CD8-positive, alpha-beta memory T cell (primary cell): ENCODE results near the gene STPG4. TPM values are rescaled to one million over a fixed set of nuclear protein-coding genes. Genes with fewer than 3 reads are reported as not detected.

Source experiments
- CTCF ChIA-PET: fragments of 350-600 bp; sonication (Branson Sonifier 250); formaldehyde crosslinking; loops from one replicate; lab custom pipeline; 2021; ENCODE audit warnings: antibody characterized with exemption; lab: Charles Lee
- POLR2A ChIA-PET: fragments of 350-600 bp; sonication (Branson Sonifier 250); formaldehyde crosslinking; loops from one replicate; lab custom pipeline; 2021; ENCODE audit warnings: antibody characterized with exemption; lab: Charles Lee
- DNase-seq, 5 donors: peaks; one replicate each; pipeline versions ENCODE4 v3.0.0 to v3.0.0-alpha.2; 2020 to 2022; ENCODE audit warnings: mixed read lengths in 1 of 5
- H3K27ac ChIP-seq: one replicate; pipeline ENCODE4 v1.7.0; 2013; ENCODE audit warnings: low read depth, mild to moderate bottlenecking, low read length, moderate library complexity
- H3K27me3 ChIP-seq: 2 replicates; pipeline ENCODE4 v1.7.0; 2013; ENCODE audit warnings: low read length, mild to moderate bottlenecking; ENCODE audit not compliant: insufficient read depth, poor library complexity, severe bottlenecking
- H3K36me3 ChIP-seq: 2 replicates; pipeline ENCODE4 v1.7.0; 2013; ENCODE audit warnings: mild to moderate bottlenecking, low read length, moderate library complexity; ENCODE audit not compliant: insufficient read depth
- H3K4me1 ChIP-seq: 2 replicates; pipeline ENCODE4 v1.7.0; 2013; ENCODE audit warnings: mild to moderate bottlenecking, low read length, moderate library complexity; ENCODE audit not compliant: insufficient read depth
- H3K4me3 ChIP-seq: 2 replicates; pipeline ENCODE4 v1.7.0; 2013; ENCODE audit warnings: mild to moderate bottlenecking, low read length
- H3K9me3 ChIP-seq: 2 replicates; pipeline ENCODE4 v1.7.0; 2013; ENCODE audit warnings: mild to moderate bottlenecking, low read length
- H3K27ac Mint-ChIP-seq, 8 donors: one replicate each; pipeline ENCODE4 v1.8.0; 2020 to 2021; ENCODE audit warnings: mixed read lengths in 8 of 8, mild to moderate bottlenecking in 6 of 8, inconsistent platforms in 3 of 8, moderate library complexity in 3 of 8
- H3K27me3 Mint-ChIP-seq, 2 donors: one replicate each; pipeline ENCODE4 v1.8.0; 2020 to 2021; ENCODE audit warnings: mixed read lengths in 2 of 2, mild to moderate bottlenecking in 1 of 2, moderate library complexity in 1 of 2
- H3K36me3 Mint-ChIP-seq, 3 donors: one replicate each; pipeline ENCODE4 v1.8.0; 2020 to 2021; ENCODE audit warnings: mixed read lengths in 3 of 3, inconsistent platforms in 1 of 3, mild to moderate bottlenecking in 1 of 3
- H3K4me1 Mint-ChIP-seq, 3 donors: one replicate each; pipeline ENCODE4 v1.8.0; 2020 to 2021; ENCODE audit warnings: mixed read lengths in 3 of 3, inconsistent platforms in 1 of 3, mild to moderate bottlenecking in 1 of 3
- H3K4me3 Mint-ChIP-seq, 7 donors: one replicate each; pipeline ENCODE4 v1.8.0; 2020 to 2021; ENCODE audit warnings: mixed read lengths in 7 of 7, mild to moderate bottlenecking in 6 of 7, moderate library complexity in 4 of 7, inconsistent platforms in 2 of 7
- H3K9me3 Mint-ChIP-seq, 5 donors: one replicate each; pipeline ENCODE4 v1.8.0; 2020 to 2022; ENCODE audit warnings: mixed read lengths in 5 of 5, mild to moderate bottlenecking in 3 of 5, moderate library complexity in 2 of 5, inconsistent platforms in 1 of 5
- polyA plus RNA-seq: library from polyadenylated mRNA; unstranded; fragments of 300-500 nt; fragmentation: Illumina TruSeq; gene quantifications from one replicate; pipeline ENCODE4 v1.2.3, GENCODE V29; 2021
- total RNA-seq, 2 experiments: library from RNA; stranded (reverse); gene quantifications; one replicate each; pipeline ENCODE4 v1.2.3, GENCODE V29; 2021

Gene STPG4
- total and polyA plus RNA-seq, 3 experiments from 2014 or later: not detected

- H3K9me3 Mint-ChIP-seq: no peaks in the 10 kb centered on the region
- no peaks in the 10 kb centered on the region for H3K4me1 Mint-ChIP-seq
- no peak for DNase-seq
- peaks cover 0 to 8% of the 10 kb centered on the region in 2 donors for H3K27me3 Mint-ChIP-seq
- H3K9me3 ChIP-seq: no peaks in the 10 kb centered on the region
- ChIA-PET POLR2A (no interaction called here), CTCF (no interaction called here)
- H3K4me3 Mint-ChIP-seq: no peak overlapping the region
- H3K27me3 ChIP-seq: no peaks in the 10 kb centered on the region
- no peaks in the 10 kb centered on the region for H3K36me3 ChIP-seq
- H3K4me3 ChIP-seq: no peak overlapping the region
- no peaks in the 10 kb centered on the region for H3K36me3 Mint-ChIP-seq
- H3K27ac ChIP-seq: no peak overlapping the region
- no peaks in the 10 kb centered on the region for H3K4me1 ChIP-seq
- H3K27ac Mint-ChIP-seq: no peak overlapping the region
Observed at GRCh38 chr2:47092465-47092864, 62.6 kb downstream of the STPG4 start.

GRCh38 chr2:47091118-47091517 lies 64.0 kb downstream of the STPG4 start:
- DNase-seq: no peak
- Mint-ChIP-seq H3K4me1 (no peaks in the 10 kb centered on the region), H3K9me3 (no peaks in the 10 kb centered on the region), H3K27me3 (peaks cover 2 to 7% of the 10 kb centered on the region in 2 donors), H3K36me3 (no peaks in the 10 kb centered on the region), H3K4me3 (no peak overlapping the region), H3K27ac (no peak overlapping the region)
- Histone ChIP-seq H3K27ac (no peak overlapping the region), H3K4me3 (no peak overlapping the region), H3K36me3 (no peaks in the 10 kb centered on the region), H3K9me3 (no peaks in the 10 kb centered on the region), H3K27me3 (no peaks in the 10 kb centered on the region), H3K4me1 (no peaks in the 10 kb centered on the region)
- POLR2A ChIA-PET: no interaction called here
- CTCF ChIA-PET: no interaction called here

GRCh38 chr2:47089083-47089464 lies 66.0 kb downstream of the STPG4 start:
- no peaks in the 10 kb centered on the region for H3K27me3 ChIP-seq
- H3K36me3 ChIP-seq: no peaks in the 10 kb centered on the region
- no peaks in the 10 kb centered on the region for H3K4me1 ChIP-seq
- no peak overlapping the region for H3K27ac ChIP-seq
- Mint-ChIP-seq H3K9me3 (no peaks in the 10 kb centered on the region), H3K4me1 (no peaks in the 10 kb centered on the region), H3K27me3 (peaks cover 0 to 5% of the 10 kb centered on the region in 2 donors), H3K27ac (no peak overlapping the region), H3K36me3 (no peaks in the 10 kb centered on the region), H3K4me3 (no peak overlapping the region)
- ChIA-PET CTCF (no interaction called here), POLR2A (no interaction called here)
- no peaks in the 10 kb centered on the region for H3K9me3 ChIP-seq
- no peak overlapping the region for H3K4me3 ChIP-seq
- DNase-seq: no peak

GRCh38 chr2:47088371-47089082 lies 66.6 kb downstream of the STPG4 start:
- DNase-seq: no peak
- H3K4me3 ChIP-seq: no peak overlapping the region
- no peak overlapping the region for H3K27ac ChIP-seq
- Mint-ChIP-seq H3K4me1 (no peaks in the 10 kb centered on the region), H3K36me3 (no peaks in the 10 kb centered on the region), H3K9me3 (no peaks in the 10 kb centered on the region), H3K4me3 (no peak overlapping the region), H3K27me3 (peaks cover 0 to 5% of the 10 kb centered on the region in 2 donors), H3K27ac (no peak overlapping the region)
- H3K36me3 ChIP-seq: no peaks in the 10 kb centered on the region
- ChIA-PET POLR2A (no interaction called here), CTCF (no interaction called here)
- no peaks in the 10 kb centered on the region for H3K9me3 ChIP-seq
- no peaks in the 10 kb centered on the region for H3K4me1 ChIP-seq
- no peaks in the 10 kb centered on the region for H3K27me3 ChIP-seq

- no peaks in the 10 kb centered on the region for H3K9me3 Mint-ChIP-seq
- H3K27ac Mint-ChIP-seq: no peak overlapping the region
- H3K36me3 Mint-ChIP-seq: no peaks in the 10 kb centered on the region
- no peaks in the 10 kb centered on the region for H3K27me3 ChIP-seq
- H3K9me3 ChIP-seq: no peaks in the 10 kb centered on the region
- peaks cover 0 to 5% of the 10 kb centered on the region in 2 donors for H3K27me3 Mint-ChIP-seq
- ChIA-PET POLR2A (no interaction called here), CTCF (no interaction called here)
- H3K4me3 ChIP-seq: no peak overlapping the region
- DNase-seq: no peak
- H3K4me1 ChIP-seq: no peaks in the 10 kb centered on the region
- no peaks in the 10 kb centered on the region for H3K36me3 ChIP-seq
- H3K4me1 Mint-ChIP-seq: no peaks in the 10 kb centered on the region
- no peak overlapping the region for H3K4me3 Mint-ChIP-seq
- H3K27ac ChIP-seq: no peak overlapping the region
Observed at GRCh38 chr2:47087051-47087450, 68.1 kb downstream of the STPG4 start.

- ChIA-PET POLR2A (no interaction called here), CTCF (no interaction called here)
- H3K9me3 ChIP-seq: no peaks in the 10 kb centered on the region
- DNase-seq: no peak
- H3K4me1 ChIP-seq: no peaks in the 10 kb centered on the region
- H3K4me3 Mint-ChIP-seq: no peak overlapping the region
- peak overlapping the region in 1 of 8 donors; percentile 47 for H3K27ac Mint-ChIP-seq
- no peaks in the 10 kb centered on the region for H3K36me3 Mint-ChIP-seq
- no peak overlapping the region for H3K27ac ChIP-seq
- H3K4me3 ChIP-seq: no peak overlapping the region
- no peaks in the 10 kb centered on the region for H3K4me1 Mint-ChIP-seq
- H3K9me3 Mint-ChIP-seq: no peaks in the 10 kb centered on the region
- H3K27me3 ChIP-seq: no peaks in the 10 kb centered on the region
- H3K36me3 ChIP-seq: no peaks in the 10 kb centered on the region
- H3K27me3 Mint-ChIP-seq: peaks cover 0 to 5% of the 10 kb centered on the region in 2 donors
Observed at GRCh38 chr2:47086571-47086970, 68.5 kb downstream of the STPG4 start.

- H3K27ac ChIP-seq: no peak overlapping the region
- H3K4me3 ChIP-seq: no peak overlapping the region
- DNase-seq: no peak
- CTCF ChIA-PET: no interaction called here
- Mint-ChIP-seq H3K27ac (no peak overlapping the region), H3K4me3 (no peak overlapping the region), H3K27me3 (peaks cover 0 to 5% of the 10 kb centered on the region in 2 donors), H3K36me3 (no peaks in the 10 kb centered on the region), H3K4me1 (no peaks in the 10 kb centered on the region), H3K9me3 (no peaks in the 10 kb centered on the region)
- H3K9me3 ChIP-seq: no peaks in the 10 kb centered on the region
- H3K4me1 ChIP-seq: no peaks in the 10 kb centered on the region
- POLR2A ChIA-PET: no interaction called here
- H3K27me3 ChIP-seq: no peaks in the 10 kb centered on the region
- H3K36me3 ChIP-seq: no peaks in the 10 kb centered on the region
Observed at GRCh38 chr2:47086054-47086471, 69.0 kb downstream of the STPG4 start.

- POLR2A ChIA-PET: no interaction called here
- Histone ChIP-seq H3K4me1 (no peaks in the 10 kb centered on the region), H3K27me3 (no peaks in the 10 kb centered on the region), H3K9me3 (no peaks in the 10 kb centered on the region), H3K27ac (no peak overlapping the region), H3K36me3 (no peaks in the 10 kb centered on the region), H3K4me3 (no peak overlapping the region)
- H3K27me3 Mint-ChIP-seq: peaks cover 0 to 5% of the 10 kb centered on the region in 2 donors
- no peak overlapping the region for H3K4me3 Mint-ChIP-seq
- no peaks in the 10 kb centered on the region for H3K36me3 Mint-ChIP-seq
- CTCF ChIA-PET: no interaction called here
- peaks cover 0 to 1% (median under 1%) of the 10 kb centered on the region in 3 donors for H3K4me1 Mint-ChIP-seq
- no peak for DNase-seq
- H3K27ac Mint-ChIP-seq: no peak overlapping the region
- H3K9me3 Mint-ChIP-seq: no peaks in the 10 kb centered on the region
Observed at GRCh38 chr2:47083886-47084687, 71.0 kb downstream of the STPG4 start.
